ENCODE measurements around the gene USP11.
"Not testable (repeated sequence)": the region's sequence is repeated elsewhere in the genome, so short reads cannot be mapped to it uniquely, and the experiment has no call there.

Gene USP11

DNA sequence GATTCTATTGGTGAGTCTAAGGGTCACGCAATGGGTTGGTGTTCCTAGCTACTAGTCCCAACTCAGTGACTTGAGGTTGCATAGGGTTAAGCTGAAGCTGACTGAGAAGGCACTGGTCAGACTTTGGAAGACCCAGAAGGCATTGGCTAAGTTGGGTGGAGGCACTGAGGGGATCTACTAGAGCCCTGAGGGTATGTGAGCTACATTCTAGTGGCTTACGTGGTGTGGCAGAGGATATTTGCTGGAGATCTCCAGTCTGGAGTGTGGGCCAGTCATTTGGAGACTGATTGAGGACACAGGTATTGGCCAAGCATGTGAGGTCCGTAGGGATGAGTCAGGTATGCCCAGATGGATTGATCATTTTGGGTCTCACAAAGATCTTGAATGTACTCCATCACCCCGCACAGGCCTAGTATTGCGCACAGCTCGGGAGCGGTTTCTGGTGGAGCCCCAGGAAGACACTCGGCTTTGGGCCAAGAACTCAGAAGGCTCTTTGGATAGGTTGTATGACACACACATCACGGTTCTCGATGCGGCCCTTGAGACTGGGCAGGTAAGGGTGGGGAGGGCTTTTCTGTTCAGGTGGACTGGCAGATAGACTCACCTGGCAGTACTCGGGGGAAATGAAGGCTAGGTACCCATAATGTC is 7.2 kb downstream of the USP11 start:
- TF ChIP-seq POLR2A (IDR thresholded peaks at IDR 0.05; ENCODE audit: low read depth, low read length) = no peak
- no peak for FAIRE-seq
- no peak for DNase-seq (ENCODE audit: insufficient read length, low spot score)

DNA sequence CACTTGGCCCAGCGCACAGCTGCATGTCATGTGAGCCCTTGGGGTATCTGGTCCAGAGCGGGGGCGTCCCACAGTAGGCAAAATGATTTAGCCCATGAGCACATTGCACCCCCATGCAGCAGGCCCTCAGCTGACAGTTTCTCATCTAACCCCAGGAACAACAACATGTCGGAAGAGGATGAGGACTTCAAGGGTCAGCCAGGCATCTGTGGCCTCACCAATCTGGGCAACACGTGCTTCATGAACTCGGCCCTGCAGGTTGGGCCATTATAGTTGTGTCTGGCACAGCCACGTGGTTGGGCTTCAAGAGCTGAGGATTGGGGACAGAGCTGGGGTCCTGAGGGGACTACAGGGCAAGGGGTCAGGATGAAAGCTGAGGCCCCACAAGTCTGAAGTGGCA is 7.8 kb downstream of the USP11 start:
- FAIRE-seq = no peak
- DNase-seq (ENCODE audit: insufficient read length, low spot score) = no peak
- TF ChIP-seq POLR2A (IDR thresholded peaks at IDR 0.05; ENCODE audit: low read depth, low read length) = no peak

DNA sequence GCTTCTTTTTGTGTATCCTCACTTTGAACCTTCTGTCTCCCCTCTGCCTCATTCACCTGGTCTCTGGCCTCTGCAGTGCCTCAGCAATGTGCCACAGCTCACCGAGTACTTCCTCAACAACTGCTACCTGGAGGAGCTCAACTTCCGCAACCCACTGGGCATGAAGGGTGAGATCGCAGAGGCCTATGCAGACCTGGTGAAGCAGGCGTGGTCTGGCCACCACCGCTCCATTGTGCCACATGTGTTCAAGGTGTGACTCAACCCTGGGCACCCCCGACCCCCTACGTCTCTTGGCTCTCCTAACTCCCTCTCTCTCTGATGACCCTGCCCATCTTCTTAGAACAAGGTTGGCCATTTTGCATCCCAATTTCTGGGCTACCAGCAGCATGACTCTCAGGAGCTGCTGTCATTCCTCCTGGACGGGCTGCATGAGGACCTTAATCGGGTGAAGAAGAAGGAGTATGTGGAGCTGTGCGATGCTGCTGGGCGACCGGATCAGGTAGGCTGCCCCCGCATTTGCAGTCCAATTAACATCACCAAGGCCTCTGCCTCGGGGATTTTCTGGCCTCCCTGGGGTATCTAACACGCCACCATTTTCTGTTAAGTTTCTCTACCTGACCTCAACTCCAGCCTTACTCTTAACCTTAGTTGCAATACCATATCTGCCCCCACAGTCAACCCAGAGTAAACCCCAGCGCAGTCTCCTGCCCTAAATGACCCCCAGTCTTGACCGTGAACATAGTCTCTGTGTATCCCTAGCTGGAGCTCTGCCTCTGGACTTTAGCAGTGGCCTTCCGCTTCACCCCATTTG is 8.6 kb downstream of the USP11 start:
- no peak for DNase-seq (ENCODE audit: insufficient read length, low spot score)
- no peak for FAIRE-seq
- no peak for TF ChIP-seq POLR2A (IDR thresholded peaks at IDR 0.05; ENCODE audit: low read depth, low read length)

DNA sequence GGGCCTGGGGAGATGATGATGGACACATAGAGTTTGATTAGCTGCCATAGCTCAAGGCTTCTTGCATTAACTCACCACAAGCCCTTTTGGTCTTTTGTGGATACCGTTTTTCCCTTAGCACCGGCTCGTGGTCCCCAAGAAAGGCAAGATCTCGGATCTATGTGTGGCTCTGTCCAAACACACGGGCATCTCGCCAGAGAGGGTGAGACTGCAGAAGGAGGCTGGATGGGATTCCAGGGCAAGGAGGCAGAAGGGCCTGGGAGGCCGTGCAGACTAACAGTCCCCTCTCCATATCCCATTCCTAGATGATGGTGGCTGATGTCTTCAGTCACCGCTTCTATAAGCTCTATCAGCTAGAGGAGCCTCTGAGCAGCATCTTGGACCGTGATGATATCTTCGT is 9.5 kb downstream of the USP11 start:
- FAIRE-seq (no peak), DNase-seq (ENCODE audit: insufficient read length, low spot score) (no peak)
- no peak for TF ChIP-seq POLR2A (IDR thresholded peaks at IDR 0.05; ENCODE audit: low read depth, low read length)

DNA sequence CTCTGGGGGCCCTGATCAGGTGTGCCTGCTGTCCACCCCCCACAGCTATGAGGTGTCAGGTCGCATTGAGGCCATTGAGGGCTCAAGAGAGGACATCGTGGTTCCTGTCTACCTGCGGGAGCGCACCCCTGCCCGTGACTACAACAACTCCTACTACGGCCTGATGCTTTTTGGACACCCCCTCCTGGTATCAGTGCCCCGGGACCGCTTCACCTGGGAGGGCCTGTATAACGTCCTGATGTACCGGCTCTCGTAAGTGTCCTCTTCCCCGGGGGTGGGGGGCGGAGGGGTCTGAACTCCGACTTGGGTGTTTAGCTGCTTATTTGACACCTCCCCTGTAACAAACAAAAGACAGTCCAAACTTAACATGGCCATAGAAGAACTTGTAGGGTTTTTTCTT is 10.5 kb downstream of the USP11 start:
- TF ChIP-seq POLR2A (IDR thresholded peaks at IDR 0.05; ENCODE audit: low read depth, low read length) = no peak
- DNase-seq (ENCODE audit: insufficient read length, low spot score) (no peak), FAIRE-seq (no peak)

DNA sequence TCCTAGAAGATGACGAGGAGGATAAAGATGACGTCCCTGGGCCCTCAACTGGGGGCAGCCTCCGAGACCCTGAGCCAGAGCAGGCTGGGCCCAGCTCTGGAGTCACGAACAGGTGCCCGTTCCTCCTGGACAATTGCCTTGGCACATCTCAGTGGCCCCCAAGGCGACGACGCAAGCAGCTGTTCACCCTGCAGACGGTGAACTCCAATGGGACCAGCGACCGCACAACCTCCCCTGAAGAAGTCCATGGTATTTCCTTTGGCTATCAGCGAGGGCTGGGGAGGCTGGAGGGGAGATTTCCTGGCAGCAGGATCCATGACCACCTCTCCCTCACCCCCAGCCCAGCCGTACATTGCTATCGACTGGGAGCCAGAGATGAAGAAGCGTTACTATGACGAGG is 11.9 kb downstream of the USP11 start:
- FAIRE-seq (no peak), DNase-seq (ENCODE audit: insufficient read length, low spot score) (no peak)
- TF ChIP-seq POLR2A (IDR thresholded peaks at IDR 0.05; ENCODE audit: low read depth, low read length) = no peak

DNA sequence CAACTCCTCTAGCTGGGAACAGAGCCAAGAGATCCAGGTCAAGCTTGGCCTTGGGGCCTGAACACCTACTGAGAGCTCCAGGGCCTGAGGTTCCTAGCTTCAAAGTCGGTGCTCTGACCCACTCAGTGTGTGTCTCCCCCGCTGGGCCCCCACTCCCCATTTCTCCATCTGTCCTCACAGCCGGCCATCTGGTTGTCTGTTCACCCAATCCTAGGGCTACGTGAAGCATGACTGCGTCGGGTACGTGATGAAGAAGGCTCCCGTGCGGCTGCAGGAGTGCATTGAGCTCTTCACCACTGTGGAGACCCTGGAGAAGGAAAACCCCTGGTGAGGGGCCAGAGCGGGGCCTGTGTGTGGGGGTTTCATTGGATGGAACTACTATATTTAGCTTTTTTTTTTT is 12.3 kb downstream of the USP11 start:
- no peak for TF ChIP-seq POLR2A (IDR thresholded peaks at IDR 0.05; ENCODE audit: low read depth, low read length)
- no peak for DNase-seq (ENCODE audit: insufficient read length, low spot score)
- FAIRE-seq = no peak

DNA sequence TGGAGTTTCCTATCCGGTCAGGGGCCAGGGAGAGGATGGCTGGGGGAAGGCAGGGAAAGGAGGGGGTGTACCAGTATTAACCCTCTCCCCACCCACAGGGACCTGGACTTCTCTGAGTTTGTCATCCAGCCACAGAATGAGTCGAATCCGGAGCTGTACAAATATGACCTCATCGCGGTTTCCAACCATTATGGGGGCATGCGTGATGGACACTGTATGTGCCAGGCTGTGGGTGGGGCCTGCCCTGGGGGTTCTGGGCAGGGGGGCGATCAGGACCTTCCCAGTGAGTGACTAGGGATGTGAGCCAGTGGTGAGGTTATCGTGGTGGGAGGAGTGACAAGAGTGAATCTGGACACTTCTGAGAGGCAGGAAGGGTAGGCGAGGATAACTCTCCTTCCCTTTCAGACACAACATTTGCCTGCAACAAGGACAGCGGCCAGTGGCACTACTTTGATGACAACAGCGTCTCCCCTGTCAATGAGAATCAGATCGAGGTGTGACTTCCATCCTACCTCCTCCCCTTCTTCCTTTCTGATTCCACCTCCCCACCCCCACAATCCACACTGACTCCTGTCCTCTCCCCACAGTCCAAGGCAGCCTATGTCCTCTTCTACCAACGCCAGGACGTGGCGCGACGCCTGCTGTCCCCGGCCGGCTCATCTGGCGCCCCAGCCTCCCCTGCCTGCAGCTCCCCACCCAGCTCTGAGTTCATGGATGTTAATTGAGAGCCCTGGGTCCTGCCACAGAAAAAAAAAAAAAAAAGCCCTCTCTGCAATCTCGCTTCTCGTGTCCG is 14.6 kb downstream of the USP11 start:
- DNase-seq (ENCODE audit: insufficient read length, low spot score) = peak; percentile 27
- TF ChIP-seq POLR2A (IDR thresholded peaks at IDR 0.05; ENCODE audit: low read depth, low read length) = no peak
- FAIRE-seq = no peak

DNA sequence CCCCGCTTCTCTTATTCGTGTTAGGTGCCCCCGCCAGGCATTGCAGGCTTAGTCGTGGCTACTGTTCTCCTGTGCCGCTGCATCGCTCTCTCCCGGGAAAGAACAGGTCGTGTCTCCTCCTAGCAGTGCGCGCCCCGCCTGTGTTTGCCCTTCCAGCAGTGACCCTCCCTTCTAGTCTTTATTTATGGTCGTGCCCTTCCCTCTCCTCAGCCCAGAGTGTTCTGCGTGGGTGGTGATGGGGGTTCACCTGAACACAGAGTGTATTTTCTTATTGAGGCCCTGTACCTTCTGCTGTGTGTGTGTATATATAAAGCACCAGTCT is 15.2 kb downstream of the USP11 start:
- DNase-seq (ENCODE audit: insufficient read length, low spot score) (no peak), FAIRE-seq (no peak)
- no peak for TF ChIP-seq POLR2A (IDR thresholded peaks at IDR 0.05; ENCODE audit: low read depth, low read length)

DNA sequence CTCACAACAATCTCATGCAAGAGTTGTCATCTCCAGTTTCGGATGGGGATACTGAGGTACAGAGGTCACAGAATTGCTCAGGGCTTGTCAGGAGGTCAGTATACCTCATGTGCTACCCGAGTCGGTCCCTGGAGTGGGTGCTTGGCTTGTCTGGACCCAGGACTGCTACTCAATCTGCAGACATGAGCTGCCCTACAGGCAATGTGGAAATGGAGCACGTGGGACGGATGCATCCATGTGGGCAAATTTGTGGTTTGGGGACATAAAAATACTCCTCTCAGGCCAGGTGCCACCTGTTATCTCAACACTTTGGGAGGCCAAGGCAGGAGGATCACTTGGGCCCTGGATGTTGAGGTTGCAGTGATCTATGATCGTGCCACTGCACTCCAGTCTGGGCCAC is 15.8 kb downstream of the USP11 start:
- FAIRE-seq (no peak), DNase-seq (ENCODE audit: insufficient read length, low spot score) (no peak)
- TF ChIP-seq POLR2A (IDR thresholded peaks at IDR 0.05; ENCODE audit: low read depth, low read length) = no peak

DNA sequence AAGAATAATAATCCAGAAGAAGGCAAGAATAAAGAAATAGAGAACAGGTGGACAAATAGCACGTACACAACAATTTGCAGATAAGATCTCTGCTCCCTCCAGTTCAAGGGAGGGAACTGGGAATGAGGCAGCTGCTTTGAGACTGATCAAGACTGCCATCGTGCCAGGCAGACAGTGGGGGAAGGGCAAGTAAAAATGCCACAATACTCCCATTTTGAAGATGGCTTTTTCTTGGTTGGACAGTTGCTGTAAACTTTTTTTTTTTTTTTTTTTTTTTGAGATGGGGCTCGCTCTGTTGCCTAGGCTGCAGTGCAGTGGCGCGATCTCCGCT is 17.2 kb downstream of the USP11 start:
- TF ChIP-seq POLR2A (IDR thresholded peaks at IDR 0.05; ENCODE audit: low read depth, low read length) = no peak
- FAIRE-seq = no peak
- DNase-seq (ENCODE audit: insufficient read length, low spot score) = no peak

DNA sequence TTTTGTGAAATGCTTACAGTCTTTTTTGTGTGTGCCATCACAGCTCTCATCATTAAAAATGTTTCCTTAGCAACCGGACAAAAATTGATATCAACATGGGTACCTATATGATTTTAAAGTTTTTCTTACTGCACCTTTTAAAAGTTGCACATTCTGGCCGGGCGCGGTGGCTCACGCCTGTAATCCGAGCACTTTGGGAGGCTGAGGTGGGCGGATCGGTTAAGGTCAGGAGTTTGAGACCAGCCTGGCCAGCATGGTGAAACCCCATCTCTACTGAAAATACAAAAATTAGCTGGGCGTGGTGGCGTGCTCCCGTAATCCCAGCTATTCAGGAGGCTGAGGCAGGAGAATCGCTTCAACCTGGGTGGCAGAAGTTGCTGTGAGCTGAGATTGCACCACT is 24.8 kb downstream of the USP11 start:
- not testable (repeated sequence) for FAIRE-seq

DNA sequence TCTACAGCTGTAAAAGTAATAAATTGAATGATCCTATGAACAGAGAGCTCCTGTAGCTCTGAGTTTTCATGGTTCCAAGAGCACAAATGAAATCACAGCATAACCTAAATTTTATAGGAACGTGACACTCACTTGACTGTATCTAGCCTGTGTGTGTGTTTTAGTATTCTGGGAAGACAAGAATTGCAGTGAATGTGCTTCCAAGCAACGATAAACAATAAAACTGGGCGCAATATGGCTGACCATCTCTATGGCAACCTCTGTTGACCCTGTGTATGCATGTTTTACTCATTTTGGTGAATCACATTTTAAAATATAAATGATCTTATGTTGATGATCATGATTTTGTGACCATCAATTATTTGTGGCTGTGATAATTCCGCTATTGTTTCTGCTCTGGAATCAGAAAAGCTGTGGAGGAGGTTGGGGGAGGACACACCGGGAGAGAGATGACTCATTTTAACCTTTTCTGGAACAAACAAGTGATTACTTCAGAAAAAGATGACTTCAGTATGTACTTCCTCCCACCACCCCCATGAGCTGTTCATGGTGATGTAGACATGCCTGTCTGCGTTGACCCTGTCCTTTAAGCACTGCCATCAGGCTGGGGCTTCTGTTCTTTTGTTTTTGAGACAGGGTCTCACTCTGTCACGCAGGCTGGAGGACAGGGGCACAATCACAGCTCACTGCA is 31.8 kb downstream of the USP11 start:
- no peak for TF ChIP-seq POLR2A (IDR thresholded peaks at IDR 0.05; ENCODE audit: low read depth, low read length)
- FAIRE-seq (no peak), DNase-seq (ENCODE audit: insufficient read length, low spot score) (peak; percentile 20)

More for the DNA sequence above, 24.8 kb downstream of the USP11 start:
- not testable (repeated sequence) for DNase-seq (ENCODE audit: insufficient read length, low spot score)

DNA sequence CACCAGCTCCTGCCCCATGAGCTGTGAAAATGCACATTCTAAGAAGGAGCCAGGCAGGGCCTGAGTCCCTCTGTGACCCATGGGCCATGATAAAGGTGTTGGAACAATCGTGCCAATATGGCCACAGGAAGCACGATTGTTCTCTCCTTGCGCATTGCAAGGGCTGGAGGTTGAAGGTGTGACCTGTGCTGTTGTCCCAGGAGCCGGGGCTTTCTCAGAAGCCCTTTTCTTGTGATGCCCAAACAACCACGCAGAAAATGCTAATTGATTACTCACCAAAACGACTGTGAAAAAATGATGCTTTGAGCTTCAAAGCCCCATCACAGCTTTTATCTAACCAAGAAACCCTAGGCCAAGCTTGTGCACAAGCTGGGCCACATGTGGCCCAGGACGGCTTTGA is 33.8 kb downstream of the USP11 start:
- no peak for DNase-seq (ENCODE audit: insufficient read length, low spot score)
- no peak for FAIRE-seq
- TF ChIP-seq POLR2A (IDR thresholded peaks at IDR 0.05; ENCODE audit: low read depth, low read length) = no peak
